Activated T-cell treated with anti-CD3 and anti-CD28 coated beads, Interleukin-2, amount 50 U/mL, for 24 hours (primary cell): ENCODE results near the gene MBP.

Experiments
- DNase-seq: peaks from one replicate; pipeline ENCODE4 v3.0.0-alpha.2; 2020
- H3K27ac Mint-ChIP-seq: 2 replicates; pipeline ENCODE4 v1.8.0; 2020; ENCODE audit warnings: mild to moderate bottlenecking, mixed read lengths
- H3K27me3 Mint-ChIP-seq: 2 replicates; pipeline ENCODE4 v1.8.0; 2020; ENCODE audit warnings: mixed read lengths
- H3K36me3 Mint-ChIP-seq: 2 replicates; pipeline ENCODE4 v1.8.0; 2020; ENCODE audit warnings: low read depth, mixed read lengths
- H3K4me1 Mint-ChIP-seq: 2 replicates; pipeline ENCODE4 v1.8.0; 2020; ENCODE audit warnings: low read depth, mixed read lengths
- H3K4me3 Mint-ChIP-seq: 2 replicates; pipeline ENCODE4 v1.8.0; 2020; ENCODE audit warnings: mild to moderate bottlenecking, moderate library complexity, mixed read lengths
- H3K9me3 Mint-ChIP-seq: 2 replicates; pipeline ENCODE4 v1.8.0; 2020; ENCODE audit warnings: mixed read lengths

MBP gene

DNA sequence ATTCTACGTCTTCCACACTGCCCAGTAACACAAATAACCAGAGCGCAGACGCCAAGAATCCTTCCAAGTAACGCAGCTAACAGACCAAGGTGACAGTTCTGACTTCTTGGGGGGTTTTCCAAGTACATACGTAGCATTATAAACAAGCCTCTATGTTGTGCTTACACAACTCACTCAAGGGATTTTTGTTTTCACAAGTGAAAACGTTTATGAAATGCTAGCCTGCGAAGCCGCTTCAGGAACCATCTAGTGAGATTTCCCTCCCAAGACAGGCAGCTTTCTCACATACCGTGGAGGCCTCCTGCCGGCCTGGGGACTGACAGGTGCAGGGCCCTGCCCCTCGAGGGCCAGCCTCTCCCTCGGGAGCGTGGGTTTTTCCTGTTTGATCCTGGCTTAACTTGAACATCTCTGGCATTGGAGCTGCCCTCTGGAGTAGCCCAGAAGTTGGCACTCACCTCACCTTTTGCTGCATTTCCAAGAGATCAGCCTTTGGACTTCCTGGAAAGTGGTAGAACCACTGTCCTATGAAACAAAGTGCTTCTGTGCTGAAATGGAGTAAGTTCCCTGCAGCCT lies 151.1 kb downstream of the MBP start:
- no peak overlapping the region for H3K27ac Mint-ChIP-seq
- no peak overlapping the region for H3K4me3 Mint-ChIP-seq
- no peaks in the 10 kb centered on the region for H3K9me3 Mint-ChIP-seq
- peaks cover 8% of the 10 kb centered on the region for H3K4me1 Mint-ChIP-seq
- DNase-seq, result no peak
- H3K36me3 Mint-ChIP-seq, result peaks cover 13% of the 10 kb centered on the region
- no peaks in the 10 kb centered on the region for H3K27me3 Mint-ChIP-seq

DNA sequence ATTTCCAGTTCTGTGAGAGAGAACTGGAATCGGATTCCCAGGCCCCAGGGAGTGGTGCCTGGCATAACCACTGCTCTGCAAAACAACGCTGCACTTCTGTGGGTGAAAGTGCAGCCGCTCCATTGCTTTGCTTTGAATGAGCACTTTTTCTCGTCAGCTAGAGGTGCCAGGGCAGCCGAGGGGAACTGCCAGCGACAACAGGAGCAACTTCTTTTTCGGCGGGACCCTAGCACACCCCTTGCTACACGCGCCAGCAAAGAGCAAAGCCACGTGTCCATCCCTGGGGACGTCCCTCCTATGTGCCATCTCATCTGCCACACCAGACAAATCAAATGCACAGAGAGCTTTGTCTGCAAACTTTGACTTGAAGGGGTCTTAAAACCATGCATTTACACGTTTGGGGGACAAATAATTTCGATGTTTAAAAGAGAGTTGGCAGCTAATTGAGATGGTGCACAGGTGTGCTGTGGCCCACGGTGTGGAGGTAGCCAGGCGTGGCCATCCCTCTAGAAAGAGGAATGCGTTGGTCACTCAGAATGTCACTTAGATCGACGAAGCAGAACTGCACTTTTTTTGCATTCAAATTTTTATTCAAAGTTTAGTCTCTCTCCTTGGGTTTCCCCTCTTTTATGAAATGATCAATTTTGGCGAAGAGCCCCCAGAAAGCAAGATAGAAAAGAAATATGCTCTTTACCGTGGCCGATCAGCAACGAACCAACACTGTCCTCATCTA lies 151.8 kb downstream of the MBP start:
- H3K9me3 Mint-ChIP-seq, result no peaks in the 10 kb centered on the region
- no peak overlapping the region for H3K4me3 Mint-ChIP-seq
- peaks cover 8% of the 10 kb centered on the region for H3K4me1 Mint-ChIP-seq
- H3K36me3 Mint-ChIP-seq, result peaks cover 13% of the 10 kb centered on the region
- no peak for DNase-seq
- H3K27me3 Mint-ChIP-seq, result no peaks in the 10 kb centered on the region
- H3K27ac Mint-ChIP-seq, result no peak overlapping the region

DNA sequence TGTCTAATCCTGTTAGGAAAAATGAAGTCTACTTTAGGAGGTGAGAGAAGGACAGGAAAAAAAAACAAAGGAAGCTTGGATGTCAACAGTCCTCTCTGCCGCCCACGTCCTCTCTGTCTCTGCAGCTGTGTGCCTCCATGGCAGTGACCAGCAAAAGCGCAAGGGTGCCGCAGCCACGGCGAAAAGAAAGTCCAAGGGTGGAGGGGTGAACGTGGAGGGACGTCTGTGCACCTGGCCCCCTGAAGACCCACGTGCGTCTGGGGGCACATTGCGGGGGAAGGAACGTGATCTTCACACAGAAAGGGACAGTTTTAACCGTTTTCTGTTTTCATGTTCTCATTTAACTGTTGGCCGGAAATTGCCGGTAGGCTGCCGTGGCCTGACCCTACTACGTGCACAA lies 152.7 kb downstream of the MBP start:
- no peaks in the 10 kb centered on the region for H3K9me3 Mint-ChIP-seq
- no peaks in the 10 kb centered on the region for H3K27me3 Mint-ChIP-seq
- peaks cover 8% of the 10 kb centered on the region for H3K4me1 Mint-ChIP-seq
- H3K36me3 Mint-ChIP-seq, result peaks cover 13% of the 10 kb centered on the region
- no peak overlapping the region for H3K27ac Mint-ChIP-seq
- no peak overlapping the region for H3K4me3 Mint-ChIP-seq
- no peak for DNase-seq

DNA sequence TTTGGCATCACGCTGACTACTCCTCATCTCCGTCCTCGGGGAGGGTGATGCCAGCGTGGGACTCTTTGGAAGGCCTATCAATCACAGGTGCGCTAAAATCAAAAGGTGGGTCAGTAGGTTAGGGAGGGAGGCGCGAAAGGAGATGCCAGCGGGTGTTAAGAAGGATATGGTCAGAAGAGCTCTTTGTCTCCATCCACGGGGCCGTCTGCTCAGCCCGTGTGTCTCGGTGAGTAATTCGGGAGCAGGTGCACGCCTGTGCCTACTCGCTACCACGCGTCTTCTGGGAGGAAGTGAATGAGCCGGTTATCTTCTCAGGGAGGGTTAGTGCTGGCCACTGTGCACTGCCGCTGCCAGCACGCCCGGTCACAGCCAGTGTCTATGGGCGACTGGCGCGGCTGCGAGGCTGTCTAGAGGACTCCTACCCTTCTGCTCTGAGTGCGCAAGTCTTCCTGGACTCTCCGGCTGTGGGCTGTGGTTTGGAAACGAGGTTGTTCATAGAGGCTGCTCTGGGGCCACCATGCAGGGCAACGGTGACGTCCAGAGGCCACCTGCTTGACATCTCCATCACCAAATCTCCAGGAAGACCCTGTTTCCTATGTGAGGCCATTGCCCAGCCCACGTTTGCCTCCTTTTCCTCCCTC lies 153.4 kb downstream of the MBP start:
- no peak overlapping the region for H3K27ac Mint-ChIP-seq
- H3K36me3 Mint-ChIP-seq, result peaks cover 16% of the 10 kb centered on the region
- H3K9me3 Mint-ChIP-seq, result no peaks in the 10 kb centered on the region
- no peaks in the 10 kb centered on the region for H3K27me3 Mint-ChIP-seq
- no peak for DNase-seq
- no peak overlapping the region for H3K4me3 Mint-ChIP-seq
- peaks cover 8% of the 10 kb centered on the region for H3K4me1 Mint-ChIP-seq

DNA sequence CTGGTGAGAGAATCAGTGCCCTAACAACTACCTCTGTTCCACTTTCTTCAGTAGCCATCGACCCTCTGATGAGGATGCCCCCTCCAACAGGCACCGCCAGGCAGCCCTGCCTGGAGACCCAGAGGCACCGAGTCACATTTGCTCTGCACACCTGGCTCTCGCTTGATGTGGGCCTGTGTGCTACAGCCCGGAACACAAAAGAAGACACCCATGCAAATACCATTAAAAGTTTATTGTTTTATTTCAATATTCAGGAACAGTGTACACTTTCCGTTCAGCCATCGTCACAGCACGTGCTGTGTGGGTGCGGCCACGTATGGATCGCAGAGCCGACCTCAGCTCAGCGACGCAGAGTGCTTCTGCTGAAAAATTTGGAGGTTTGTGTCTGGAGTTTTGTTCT lies 154.0 kb downstream of the MBP start:
- Mint-ChIP-seq H3K9me3 (no peaks in the 10 kb centered on the region), H3K27ac (no peak overlapping the region), H3K4me3 (no peak overlapping the region), H3K4me1 (peaks cover 8% of the 10 kb centered on the region), H3K27me3 (no peaks in the 10 kb centered on the region), H3K36me3 (peaks cover 21% of the 10 kb centered on the region)
- DNase-seq, result no peak

DNA sequence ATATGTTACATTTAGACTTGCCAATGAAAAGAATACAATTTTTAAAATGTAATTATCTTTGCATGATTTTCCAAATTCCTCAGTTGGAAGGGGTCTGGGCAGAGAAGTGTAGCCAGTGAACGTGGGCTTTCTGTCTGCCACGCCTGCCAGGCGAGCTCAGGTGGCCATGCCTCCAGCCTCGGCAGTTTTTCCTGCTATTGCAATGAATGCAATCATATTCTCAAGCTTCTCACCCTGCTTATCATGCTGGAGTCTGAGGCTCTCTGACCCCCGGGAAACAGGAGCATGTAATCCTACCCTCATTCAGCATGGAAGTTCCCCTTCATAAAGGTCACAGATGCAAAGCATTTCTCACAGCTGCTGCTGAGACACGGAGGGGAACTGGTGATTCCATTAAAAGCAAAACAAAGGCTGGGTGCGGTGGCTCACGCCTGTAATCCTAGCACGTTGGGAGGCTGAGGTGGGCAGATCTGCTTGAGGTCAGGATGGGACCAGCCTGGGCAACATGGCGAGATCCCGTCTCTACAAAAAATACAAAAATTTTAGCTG lies 154.8 kb downstream of the MBP start:
- H3K36me3 Mint-ChIP-seq, result peaks cover 26% of the 10 kb centered on the region
- DNase-seq, result no peak
- H3K27me3 Mint-ChIP-seq, result no peaks in the 10 kb centered on the region
- no peak overlapping the region for H3K4me3 Mint-ChIP-seq
- H3K27ac Mint-ChIP-seq, result no peak overlapping the region
- no peaks in the 10 kb centered on the region for H3K4me1 Mint-ChIP-seq
- H3K9me3 Mint-ChIP-seq, result no peaks in the 10 kb centered on the region

DNA sequence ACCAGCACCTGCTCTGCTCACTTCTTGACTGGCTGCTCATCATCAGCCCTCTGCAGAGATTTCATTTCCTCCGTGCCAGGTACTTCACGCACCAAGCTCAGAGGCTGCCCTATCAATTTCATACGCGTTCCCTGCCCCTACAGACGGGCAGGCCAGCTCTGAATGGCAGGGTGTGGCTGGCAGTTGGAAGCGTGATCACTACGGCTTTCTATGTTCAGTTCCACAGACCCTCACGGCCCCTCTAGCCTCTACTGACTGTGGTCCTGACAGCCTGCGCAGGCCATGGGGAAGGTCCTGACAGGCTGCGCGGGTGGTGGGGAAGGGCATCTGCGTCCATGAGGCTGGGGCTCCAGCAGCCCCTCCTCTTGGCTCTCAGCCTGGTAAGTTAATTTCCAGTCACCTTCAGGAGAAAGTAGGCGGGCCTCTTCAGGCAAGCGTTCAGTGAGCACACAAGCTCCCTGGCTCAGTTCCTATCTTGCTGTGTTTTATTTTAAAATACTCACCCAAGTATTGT lies 155.4 kb downstream of the MBP start:
- H3K9me3 Mint-ChIP-seq, result no peaks in the 10 kb centered on the region
- no peaks in the 10 kb centered on the region for H3K4me1 Mint-ChIP-seq
- H3K36me3 Mint-ChIP-seq, result peaks cover 26% of the 10 kb centered on the region
- no peak overlapping the region for H3K4me3 Mint-ChIP-seq
- H3K27me3 Mint-ChIP-seq, result no peaks in the 10 kb centered on the region
- no peak for DNase-seq
- no peak overlapping the region for H3K27ac Mint-ChIP-seq

DNA sequence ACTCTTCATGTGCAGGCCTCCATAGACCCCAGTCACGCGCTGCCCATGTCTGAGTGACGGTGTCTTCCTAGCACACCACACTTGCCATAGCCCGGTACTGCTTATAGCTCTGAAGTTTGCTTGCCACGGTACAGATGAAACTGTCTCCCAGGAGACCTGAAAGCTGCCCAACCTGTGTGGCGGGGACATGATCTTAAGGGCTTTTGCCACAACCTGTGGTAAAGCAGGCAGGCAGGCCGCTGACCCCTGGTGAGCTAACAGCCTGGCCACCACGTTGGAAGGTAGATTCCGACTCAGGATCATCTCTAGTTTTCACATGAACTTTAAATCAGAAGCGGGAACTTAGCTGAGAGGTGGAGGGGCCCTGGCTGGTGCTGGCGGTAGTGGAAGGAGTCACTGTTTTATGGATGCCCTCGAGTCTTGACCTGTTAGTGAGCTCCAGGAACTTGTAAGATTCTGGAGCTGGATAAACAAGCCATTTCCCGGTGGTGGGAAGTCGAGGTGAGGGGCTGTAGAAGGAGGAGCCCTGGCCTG lies 156.9 kb downstream of the MBP start:
- no peaks in the 10 kb centered on the region for H3K9me3 Mint-ChIP-seq
- peaks cover 8% of the 10 kb centered on the region for H3K4me1 Mint-ChIP-seq
- H3K27me3 Mint-ChIP-seq, result no peaks in the 10 kb centered on the region
- no peak for DNase-seq
- H3K27ac Mint-ChIP-seq, result no peak overlapping the region
- H3K36me3 Mint-ChIP-seq, result peaks cover 30% of the 10 kb centered on the region
- H3K4me3 Mint-ChIP-seq, result no peak overlapping the region

DNA sequence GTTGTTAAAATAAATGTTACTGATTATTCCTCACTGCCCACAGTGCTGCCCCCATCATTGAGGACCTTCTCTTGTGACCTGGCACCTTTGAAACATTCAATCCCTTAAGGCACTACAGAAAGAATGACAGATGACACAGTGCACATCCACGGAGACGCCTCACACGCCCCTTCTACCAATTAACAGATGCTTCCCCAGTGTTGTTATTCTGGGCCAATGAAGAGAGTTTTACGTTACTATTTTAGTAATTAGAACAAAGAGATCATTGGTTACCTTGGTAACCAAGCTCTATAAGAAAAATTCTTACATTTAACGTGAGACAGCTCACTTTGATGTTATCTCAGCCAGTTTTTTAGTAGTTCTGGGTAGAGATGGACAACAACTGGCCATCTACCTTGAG lies 158.2 kb downstream of the MBP start:
- Mint-ChIP-seq H3K36me3 (peaks cover 29% of the 10 kb centered on the region), H3K4me1 (peaks cover 8% of the 10 kb centered on the region), H3K27ac (no peak overlapping the region), H3K4me3 (no peak overlapping the region), H3K9me3 (no peaks in the 10 kb centered on the region), H3K27me3 (no peaks in the 10 kb centered on the region)
- no peak for DNase-seq

DNA sequence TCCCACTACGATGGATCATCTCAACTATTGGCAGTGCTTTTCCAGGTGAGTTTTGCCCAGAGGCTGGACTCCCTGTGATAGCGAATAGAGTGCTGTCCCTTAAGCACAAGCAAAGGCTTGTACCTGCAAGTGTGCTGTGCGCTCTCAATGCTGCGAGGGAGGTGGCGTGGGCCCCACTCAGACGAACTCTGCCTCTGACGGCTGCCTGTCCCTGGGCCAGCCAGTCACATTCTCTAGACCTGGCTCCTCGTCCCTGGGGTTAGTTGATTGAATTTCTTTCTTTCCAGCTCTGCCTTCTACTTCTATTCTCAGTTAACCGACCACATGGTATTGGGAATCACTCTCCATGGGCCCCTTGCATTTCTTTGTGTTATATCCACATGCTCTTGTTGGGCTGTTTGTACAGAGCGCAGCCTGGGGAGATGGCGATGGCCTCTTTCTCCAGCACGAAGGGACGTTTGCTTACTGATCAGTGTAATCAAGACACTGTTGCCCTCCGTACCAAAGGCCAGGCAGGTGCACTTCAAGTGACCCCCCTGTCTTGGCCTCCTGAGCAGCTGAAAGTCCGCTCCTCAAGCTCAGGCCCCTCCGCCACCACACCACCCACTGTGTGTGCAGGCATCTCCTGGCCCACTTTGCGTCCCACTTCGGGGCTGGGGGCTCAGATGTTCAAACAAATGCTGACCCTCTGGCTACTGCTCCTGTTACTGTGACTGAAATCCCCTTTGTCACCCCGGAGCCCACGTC lies 158.9 kb downstream of the MBP start:
- no peaks in the 10 kb centered on the region for H3K9me3 Mint-ChIP-seq

DNA sequence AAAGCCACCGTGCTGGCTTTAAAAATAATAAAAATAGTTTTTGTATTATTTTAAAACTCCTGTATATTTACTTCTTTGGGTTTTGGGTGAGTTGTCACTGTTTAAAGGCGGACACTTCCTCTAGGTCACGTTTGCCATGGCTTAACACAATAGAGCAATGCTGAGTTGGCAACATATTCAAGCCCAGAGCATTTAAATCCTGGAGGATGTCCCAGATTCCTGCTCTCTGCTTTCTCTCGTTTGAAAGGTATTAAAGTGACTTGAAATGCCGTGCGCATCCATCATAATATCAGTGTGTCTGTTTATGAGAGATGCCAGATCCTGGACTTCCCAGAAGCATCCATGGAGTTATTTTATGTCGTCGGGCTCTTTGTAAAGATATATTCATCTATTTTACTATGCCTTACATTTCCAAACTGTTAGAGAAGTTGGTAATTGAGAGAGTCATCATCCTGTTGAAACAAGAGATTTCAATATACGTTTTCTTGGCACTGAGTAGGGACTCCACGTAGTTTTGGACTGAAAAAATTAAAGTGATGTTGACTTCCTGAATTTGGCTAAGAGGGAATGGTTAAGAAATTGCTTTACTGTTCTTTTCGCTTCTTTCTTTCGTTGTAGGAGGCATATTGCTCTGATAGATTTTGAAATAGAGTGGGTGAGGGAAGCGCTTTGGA lies 159.6 kb downstream of the MBP start:
- peaks cover 27% of the 10 kb centered on the region for H3K36me3 Mint-ChIP-seq
- H3K27me3 Mint-ChIP-seq, result no peaks in the 10 kb centered on the region
- no peak for DNase-seq
- H3K4me3 Mint-ChIP-seq, result no peak overlapping the region
- peaks cover 8% of the 10 kb centered on the region for H3K4me1 Mint-ChIP-seq
- H3K27ac Mint-ChIP-seq, result no peak overlapping the region
- H3K9me3 Mint-ChIP-seq, result no peaks in the 10 kb centered on the region

More for the DNA sequence above, 158.9 kb downstream of the MBP start:
- Mint-ChIP-seq H3K27ac (no peak overlapping the region), H3K4me3 (no peak overlapping the region), H3K27me3 (no peaks in the 10 kb centered on the region), H3K36me3 (peaks cover 27% of the 10 kb centered on the region), H3K4me1 (peaks cover 8% of the 10 kb centered on the region)
- no peak for DNase-seq

DNA sequence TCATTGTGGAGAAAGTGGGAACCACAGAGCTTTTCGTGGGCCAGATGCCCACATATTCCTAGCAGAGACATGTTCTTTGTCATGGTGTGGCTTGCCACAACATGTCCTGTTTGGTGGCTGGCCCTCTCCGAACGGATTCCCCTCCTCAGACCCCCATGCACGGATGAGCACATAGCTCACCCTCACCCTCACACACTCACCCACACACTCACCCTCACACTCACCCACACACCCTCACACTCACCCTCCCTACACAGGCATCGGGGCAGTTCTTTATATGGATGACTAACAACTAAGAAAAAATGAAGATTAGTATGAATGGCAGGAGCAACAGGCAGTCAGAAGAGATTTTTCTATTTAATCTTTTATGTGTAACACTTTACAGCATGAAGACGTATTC lies 160.3 kb downstream of the MBP start:
- Mint-ChIP-seq H3K27me3 (no peaks in the 10 kb centered on the region), H3K4me3 (no peak overlapping the region), H3K9me3 (no peaks in the 10 kb centered on the region), H3K27ac (no peak overlapping the region), H3K36me3 (peaks cover 27% of the 10 kb centered on the region), H3K4me1 (peaks cover 8% of the 10 kb centered on the region)
- no peak for DNase-seq

DNA sequence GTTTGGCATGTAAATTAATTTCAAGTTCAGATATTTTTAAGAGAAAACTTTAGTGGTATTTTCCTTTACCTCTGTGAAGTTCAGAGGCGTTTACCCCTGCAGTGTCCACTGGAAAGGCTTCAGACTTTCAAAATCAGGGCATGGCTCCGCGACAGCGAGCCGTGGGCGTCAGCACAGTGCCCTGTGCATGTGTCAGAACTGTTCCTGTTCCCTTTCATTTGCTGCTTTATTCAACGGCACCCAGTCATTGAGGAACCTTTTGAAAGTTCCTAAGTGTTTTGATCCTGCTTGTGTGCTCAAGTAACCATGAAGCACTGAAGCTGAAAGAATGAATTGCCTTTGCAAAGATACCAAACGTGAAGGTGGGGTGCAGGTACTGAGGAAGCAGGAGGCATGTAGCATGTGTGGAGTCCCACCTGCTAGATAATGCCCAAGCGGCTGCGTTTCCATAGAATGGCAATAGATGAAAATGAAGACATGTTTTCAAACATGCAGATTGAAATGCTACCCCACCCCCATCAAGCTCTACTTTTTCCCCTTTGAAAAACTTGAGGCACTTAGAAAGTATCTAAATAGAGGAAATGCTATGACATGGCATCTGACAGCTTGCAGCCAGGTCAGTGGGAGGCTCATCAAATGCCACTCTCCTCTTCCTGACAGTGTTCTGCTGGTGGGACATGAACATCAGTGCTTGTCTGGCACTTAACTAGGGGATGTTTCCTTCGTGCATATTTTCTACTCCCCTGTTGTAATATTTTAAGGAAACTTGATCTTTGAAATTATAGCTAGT lies 161.6 kb downstream of the MBP start:
- Mint-ChIP-seq H3K27ac (no peak overlapping the region), H3K27me3 (no peaks in the 10 kb centered on the region), H3K9me3 (no peaks in the 10 kb centered on the region), H3K36me3 (peaks cover 27% of the 10 kb centered on the region), H3K4me1 (peaks cover 8% of the 10 kb centered on the region), H3K4me3 (no peak overlapping the region)
- DNase-seq, result no peak
